NOMO-1 treated with DMSO at 0.1 percent for 48 hours (cell line): Measurements from ENCODE around the gene DNMBP.
"Not testable (repeated sequence)": the region's sequence is repeated elsewhere in the genome, so short reads cannot be mapped to it uniquely, and the experiment has no call there.

Experiments
- DNase-seq: peaks from one replicate; lab custom pipeline; 2025; ENCODE audit not compliant: unreplicated experiment; lab: John Stamatoyannopoulos, UW

DNMBP gene

DNA sequence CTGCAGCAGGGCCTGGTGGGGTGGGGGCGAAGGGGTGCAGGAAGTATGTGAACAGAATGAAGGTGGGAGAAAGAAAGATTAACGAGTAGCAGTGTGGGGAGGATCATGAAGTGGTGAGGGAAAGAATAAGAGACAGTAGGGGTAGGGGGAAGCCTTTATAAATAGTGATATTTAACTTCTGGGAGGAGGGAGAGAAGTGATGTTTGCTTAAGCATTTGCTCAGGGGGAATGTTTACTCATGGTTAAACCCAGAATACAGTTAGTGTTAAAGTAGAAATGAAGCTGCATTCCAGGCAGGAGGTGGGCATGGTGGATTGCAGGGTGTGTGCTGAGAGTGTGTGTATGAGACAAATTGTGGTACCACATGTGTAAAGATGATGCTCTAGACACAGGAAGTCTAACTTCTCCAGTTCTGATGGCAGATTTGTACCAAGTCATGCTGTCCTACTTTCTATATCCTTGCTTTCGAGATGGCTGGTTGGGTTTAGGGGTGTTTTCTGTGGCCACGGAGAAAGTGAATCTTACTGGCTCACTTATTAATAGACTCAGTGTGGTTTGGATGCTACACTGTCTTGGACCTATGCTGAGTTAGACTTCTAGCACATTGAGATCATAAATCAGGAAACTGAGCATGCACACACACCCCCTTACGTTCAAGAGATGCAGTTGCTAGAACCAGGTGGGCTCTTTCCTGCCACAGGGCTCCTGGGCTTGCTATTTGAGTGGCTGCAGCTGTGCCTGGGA lies 10.6 kb upstream of the DNMBP start:
- no peak for DNase-seq

GRCh38 chr10:100019787-100020141 lies 10.0 kb upstream of the DNMBP start:
- no peak for DNase-seq

DNA sequence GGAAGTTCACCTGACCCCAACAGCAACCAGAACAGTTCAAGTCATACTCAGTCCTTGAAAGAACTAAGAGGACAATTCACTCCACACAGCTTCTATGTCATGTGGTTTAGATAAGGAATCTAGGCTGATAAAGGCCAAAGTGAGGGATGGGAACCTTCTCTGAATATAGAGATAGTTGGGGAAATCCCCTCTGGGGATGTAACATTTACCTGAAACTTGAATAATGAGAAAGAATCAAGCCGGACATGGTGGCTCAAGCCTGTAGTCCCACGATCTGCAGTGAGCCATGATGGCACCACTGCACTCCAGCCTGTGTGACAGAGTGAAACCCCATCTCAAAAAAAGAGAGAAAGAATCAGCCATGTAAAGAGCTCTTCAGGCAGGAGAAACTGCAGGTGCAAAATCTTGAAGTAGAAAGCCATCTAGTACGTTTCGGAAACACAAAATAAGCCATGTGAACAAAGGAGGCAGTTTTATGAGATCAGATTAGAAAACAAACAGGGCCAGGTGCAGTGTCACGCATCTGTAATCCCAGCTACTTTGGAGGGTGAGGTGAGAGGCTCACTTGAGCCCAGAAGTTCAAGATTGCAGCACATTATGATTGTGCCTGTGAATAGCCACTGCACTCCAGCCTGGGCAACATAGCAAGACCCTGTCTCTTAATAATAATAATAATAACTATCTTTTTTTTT lies 4.5 kb upstream of the DNMBP start:
- no peak for DNase-seq

- DNase-seq, result no peak
These were observed 3.9 kb upstream of the DNMBP start for GRCh38 chr10:100013621-100014020.

GRCh38 chr10:100011906-100012305 lies 2.2 kb upstream of the DNMBP start:
- not testable (repeated sequence) for DNase-seq

- peak; percentile 63 for DNase-seq
These were observed 409 bp downstream of the DNMBP start for GRCh38 chr10:100009283-100009792.

DNA sequence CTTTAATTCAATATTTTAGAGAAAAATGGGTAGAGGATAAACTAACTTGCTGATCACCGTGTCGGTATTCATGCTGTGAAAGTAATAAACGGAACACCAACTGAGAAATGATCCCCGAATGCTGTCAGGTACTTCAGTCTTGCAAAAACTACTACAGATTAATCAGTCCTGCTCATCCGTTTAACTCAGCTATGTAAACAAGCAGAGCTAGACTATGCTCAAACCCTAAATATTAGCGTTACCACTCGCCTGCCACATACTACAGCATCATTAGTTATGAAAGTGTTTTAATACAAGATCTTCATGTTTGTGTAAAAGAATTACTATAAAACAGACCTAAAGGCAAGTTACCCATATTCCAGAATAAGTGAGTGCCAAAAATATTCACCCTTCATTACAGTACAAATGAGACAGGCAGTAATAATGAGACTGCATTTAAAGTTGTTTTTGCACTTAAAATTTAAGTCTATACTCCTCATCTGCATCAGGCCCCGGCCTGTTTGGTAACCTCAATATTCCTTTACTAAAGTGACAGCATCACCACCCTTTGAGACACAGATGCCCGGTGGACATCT lies 952 bp downstream of the DNMBP start:
- no peak for DNase-seq

DNA sequence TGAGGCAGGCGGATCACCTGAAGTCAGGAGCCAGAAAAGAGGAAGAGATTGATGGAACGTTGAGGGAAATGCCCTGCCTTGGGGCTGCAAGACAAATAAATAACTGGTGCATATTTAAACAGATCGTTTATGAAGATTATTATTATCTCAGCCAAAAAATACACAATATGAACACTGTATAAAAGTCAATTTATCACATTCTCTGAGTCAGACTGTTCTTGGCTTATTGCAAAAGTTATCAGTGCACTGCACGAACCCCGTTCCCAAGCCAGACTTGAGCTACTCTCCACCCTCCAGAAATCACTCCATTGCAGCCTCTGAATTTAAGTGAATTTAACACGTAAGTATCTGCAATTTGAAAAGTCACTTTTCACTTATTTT lies 1.6 kb downstream of the DNMBP start:
- DNase-seq, result no peak

- no peak for DNase-seq
These were observed 2.3 kb downstream of the DNMBP start for GRCh38 chr10:100007231-100008141.

DNA sequence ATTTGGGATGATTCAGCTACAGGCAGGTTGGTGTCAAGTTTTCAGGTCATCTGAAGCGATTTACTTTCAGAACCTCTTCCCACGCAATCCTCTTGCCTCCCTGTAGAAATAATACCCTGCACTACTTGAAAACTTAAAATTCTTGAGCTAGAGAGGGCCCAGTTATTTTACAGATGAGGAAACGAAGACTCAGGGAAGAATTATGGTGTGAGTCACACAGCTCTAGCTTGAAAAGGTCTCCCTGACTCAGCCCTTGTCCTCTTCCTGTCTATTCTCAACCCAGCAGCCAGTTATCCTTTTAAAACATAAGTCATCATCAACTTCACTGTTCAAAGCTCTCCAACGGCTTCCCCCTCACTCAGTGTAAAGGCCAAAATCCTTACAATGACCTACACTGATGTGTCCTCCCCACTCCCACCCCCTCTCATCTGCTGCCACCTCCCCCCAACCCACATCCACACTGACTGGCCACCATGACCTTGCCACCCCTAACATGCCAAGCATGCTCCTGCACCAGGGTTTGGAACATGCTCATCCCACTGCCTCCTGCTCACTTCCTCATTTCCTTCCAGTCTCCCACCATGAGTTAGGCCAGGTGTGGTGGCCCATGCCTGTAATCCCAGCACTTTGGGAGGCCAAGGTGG lies 3.4 kb downstream of the DNMBP start:
- peak; percentile 86 for DNase-seq

- no peak for DNase-seq
These were observed 4.8 kb downstream of the DNMBP start for GRCh38 chr10:100004805-100005510.

DNA sequence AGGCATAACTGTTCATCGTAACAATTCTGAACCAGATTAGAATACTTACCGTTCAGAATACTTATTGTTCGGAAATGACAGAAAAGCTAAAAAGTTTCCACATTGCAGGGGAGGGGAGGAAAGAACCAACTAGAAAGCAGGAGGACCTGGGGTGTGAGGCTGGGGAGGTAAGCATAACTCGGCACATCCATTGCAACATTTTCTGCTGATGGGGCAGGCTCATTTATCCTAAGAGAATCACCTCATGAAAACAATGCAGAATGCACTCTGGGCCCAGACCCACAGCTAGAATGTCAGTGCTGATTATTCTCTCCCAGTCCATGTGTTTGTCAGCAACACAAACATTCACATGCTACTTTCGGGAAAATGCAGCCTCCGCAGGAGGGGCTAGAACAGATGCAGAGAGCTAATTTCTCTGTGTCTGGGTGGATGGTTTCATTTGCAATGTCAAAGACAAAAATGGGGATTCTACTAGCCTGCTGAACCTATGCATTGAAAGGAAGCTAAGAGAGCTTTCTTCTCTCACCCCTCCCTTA lies 9.6 kb downstream of the DNMBP start:
- DNase-seq, result no peak

DNA sequence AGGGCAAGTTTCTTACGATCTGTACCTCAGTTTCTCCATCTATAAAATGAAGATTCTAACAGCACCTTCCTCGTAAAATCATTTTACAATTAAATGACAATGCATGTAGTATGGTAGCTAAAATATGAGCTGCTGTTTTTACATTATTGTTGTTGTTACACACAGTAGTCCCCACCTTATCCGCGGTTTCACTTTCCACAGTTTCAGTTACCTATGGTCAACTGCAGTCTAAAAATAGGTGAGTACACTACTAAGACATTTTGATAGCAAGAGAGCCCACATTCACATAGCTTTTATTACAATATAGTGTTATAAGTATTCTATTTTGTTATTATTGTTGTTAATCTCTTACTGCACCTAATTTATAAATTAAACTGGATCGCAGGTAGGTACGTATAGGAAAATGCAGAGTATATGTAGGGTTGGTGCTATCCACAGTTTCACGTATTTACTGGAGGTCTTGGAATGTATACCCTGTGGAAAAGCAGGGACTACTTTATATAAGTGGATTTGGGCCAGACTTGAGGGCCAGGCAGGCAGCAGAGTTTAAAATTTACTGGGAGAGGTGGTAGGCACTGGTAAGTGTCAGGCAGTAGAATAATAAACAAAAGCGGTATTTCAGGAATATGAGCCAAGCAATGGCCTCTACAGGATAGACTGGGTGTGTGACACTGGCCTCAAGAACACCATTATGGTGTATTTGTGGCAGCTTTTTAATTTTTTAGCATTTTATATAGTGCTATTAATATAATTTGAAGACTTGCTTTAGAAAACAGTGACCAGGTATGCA lies 10.2 kb downstream of the DNMBP start:
- no peak for DNase-seq

GRCh38 chr10:99998889-99999288 lies 10.9 kb downstream of the DNMBP start:
- DNase-seq, result no peak

GRCh38 chr10:99996671-99997648 lies 12.8 kb downstream of the DNMBP start:
- DNase-seq, result no peak

- DNase-seq, result no peak
These were observed 14.0 kb downstream of the DNMBP start for GRCh38 chr10:99995713-99996112.

- no peak for DNase-seq
These were observed 14.5 kb downstream of the DNMBP start for GRCh38 chr10:99995269-99995668.

DNA sequence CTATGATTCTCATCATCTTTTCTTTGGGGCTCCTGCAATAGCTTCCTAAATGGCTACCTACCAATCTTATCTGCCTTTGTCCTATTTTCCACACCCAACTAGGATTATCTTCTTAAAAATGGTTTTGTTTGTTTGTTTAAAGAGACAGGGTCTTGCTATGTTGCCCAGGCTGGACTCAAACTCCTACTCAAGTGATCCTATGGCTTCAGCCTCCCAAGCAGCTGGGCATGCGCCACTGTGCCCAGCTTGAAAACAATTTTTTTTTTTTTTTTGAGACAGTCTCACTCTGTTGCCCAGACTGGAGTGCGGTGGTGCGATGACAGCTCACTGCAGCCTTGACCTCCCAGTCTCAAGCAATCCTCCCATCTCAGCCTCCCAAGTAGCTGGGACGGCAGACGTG lies 14.9 kb downstream of the DNMBP start:
- DNase-seq, result no peak
